IPS-18a (cell line): ENCODE measurements around the gene B3GAT2.
"Not testable (repeated sequence)": the region's sequence is repeated elsewhere in the genome, so short reads cannot be mapped to it uniquely, and the experiment has no call there.

Source experiments
- H3K27ac ChIP-seq: one replicate; pipeline ENCODE4 v1.5.1; 2013; ENCODE audit warnings: low read length
- H3K27me3 ChIP-seq: one replicate; pipeline ENCODE4 v1.6.1; 2013; ENCODE audit warnings: mild to moderate bottlenecking, low read length; ENCODE audit not compliant: control insufficient read depth, insufficient read depth
- H3K36me3 ChIP-seq: one replicate; pipeline ENCODE4 v1.6.1; 2013; ENCODE audit warnings: low read depth, low read length; ENCODE audit not compliant: control insufficient read depth
- H3K4me1 ChIP-seq: one replicate; pipeline ENCODE4 v1.6.1; 2013; ENCODE audit warnings: low read depth, low read length; ENCODE audit not compliant: control insufficient read depth
- H3K4me3 ChIP-seq: one replicate; pipeline ENCODE4 v1.5.1; 2013; ENCODE audit warnings: low read length
- H3K9ac ChIP-seq: one replicate; pipeline ENCODE4 v1.6.1; 2013; ENCODE audit warnings: mild to moderate bottlenecking, low read length, moderate library complexity
- H3K9me3 ChIP-seq: one replicate; pipeline ENCODE4 v1.6.1; 2013; ENCODE audit warnings: low read depth, low read length; ENCODE audit not compliant: control insufficient read depth

Gene B3GAT2

DNA sequence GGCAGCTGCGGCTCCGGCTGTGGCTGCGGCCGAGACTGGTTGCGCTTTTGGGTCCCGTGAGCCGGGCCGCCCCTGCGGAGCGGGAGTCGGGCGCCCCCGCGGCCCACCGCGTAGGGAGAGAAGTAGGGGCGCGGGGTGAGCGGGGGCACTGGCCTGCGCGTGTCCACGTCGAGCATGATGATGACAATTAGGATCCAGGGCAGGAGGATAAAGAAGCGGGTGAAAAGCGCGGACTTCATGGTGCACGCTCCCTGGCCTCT lies 739 bp downstream of the B3GAT2 start:
- H3K4me3 ChIP-seq: peak overlapping the region; percentile 66
- no peak overlapping the region for H3K9ac ChIP-seq
- H3K27me3 ChIP-seq: peaks cover 62% of the 10 kb centered on the region
- H3K9me3 ChIP-seq: no peaks in the 10 kb centered on the region
- no peak overlapping the region for H3K27ac ChIP-seq
- H3K36me3 ChIP-seq: no peaks in the 10 kb centered on the region
- peaks cover 6% of the 10 kb centered on the region for H3K4me1 ChIP-seq

DNA sequence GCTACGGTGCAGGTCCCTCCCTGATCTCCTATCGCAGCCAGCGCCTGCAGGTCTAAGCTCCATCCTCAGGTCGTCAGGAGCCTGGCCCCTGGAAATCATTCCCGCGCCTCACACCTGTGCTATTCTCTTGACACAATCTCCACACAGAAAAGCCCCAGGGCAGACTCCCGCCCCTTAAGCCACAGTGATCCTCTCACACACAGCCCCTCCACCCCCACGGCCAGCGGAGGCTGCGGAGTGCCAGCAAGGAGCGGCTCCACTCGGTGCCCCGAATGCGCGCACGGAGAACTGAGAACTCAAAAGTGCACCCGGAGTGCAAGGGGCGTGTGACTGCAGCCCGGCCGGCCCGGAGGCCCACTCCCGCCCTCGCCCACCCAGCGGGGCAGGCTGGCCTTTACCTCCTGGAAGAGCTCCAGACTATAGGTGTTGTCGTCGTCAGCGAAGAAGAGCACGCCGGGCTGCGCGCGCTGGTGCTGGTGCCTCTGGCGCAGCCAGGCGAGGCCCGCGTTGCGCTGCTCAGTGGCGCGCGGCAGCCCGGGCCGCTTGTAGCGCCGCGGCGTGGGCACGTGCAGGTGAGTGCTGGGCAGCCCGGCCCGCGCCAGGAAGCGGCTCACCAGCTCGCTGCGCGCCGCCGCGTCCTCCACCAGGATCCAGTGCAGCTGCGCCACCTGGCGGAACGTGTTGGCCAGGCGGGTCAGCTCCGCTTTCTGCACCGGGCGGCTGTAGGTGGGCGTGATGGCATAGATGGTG lies 1.2 kb downstream of the B3GAT2 start:
- H3K4me1 ChIP-seq: peaks cover 6% of the 10 kb centered on the region
- no peaks in the 10 kb centered on the region for H3K36me3 ChIP-seq
- H3K9me3 ChIP-seq: no peaks in the 10 kb centered on the region
- no peak overlapping the region for H3K9ac ChIP-seq
- peak overlapping the region; percentile 66 for H3K4me3 ChIP-seq
- no peak overlapping the region for H3K27ac ChIP-seq
- H3K27me3 ChIP-seq: peaks cover 62% of the 10 kb centered on the region

DNA sequence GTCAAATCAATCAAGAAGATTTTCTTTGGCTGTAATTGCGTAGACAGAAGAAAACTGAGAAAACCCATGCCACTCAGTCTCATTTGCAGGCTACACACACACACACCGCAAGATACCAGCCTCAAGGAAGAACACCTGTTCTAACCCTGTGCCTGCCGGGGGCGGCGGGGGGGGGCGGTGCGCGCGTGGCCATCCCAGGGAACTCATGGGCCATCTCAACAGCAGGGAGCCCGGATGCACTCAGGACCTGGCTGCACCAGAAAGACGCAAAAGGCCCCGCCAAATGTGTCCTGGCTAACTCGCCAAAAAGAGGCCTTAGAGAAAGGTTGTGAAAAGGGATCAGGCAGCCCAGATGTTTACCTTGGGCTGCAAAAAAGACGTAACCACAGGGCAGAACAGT lies 2.1 kb downstream of the B3GAT2 start:
- Histone ChIP-seq H3K36me3 (no peaks in the 10 kb centered on the region), H3K4me3 (peak overlapping the region; percentile 66), H3K4me1 (peaks cover 6% of the 10 kb centered on the region), H3K27ac (no peak overlapping the region), H3K27me3 (peaks cover 62% of the 10 kb centered on the region), H3K9ac (no peak overlapping the region), H3K9me3 (no peaks in the 10 kb centered on the region)

DNA sequence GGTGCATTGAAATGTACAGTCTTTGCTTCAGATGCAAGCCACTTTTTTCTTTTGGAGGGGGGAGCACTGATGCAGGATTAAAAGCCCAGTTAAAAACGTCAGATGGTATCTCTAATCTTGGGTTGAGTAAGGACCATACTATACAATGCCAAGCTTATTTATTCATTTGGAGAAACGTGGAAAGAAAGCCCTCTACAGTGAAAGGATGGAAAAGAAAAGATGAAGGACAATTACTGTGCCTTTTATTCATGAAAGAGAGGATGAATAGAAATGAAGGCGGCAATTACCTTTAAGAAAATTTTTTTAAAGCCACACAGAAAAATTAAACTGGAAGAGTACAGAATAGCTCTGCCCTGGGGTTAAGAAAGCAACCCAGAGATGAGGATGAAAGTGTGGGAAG lies 2.7 kb downstream of the B3GAT2 start:
- no peak overlapping the region for H3K9ac ChIP-seq
- no peak overlapping the region for H3K27ac ChIP-seq
- no peak overlapping the region for H3K4me3 ChIP-seq
- H3K27me3 ChIP-seq: peaks cover 59% of the 10 kb centered on the region
- H3K9me3 ChIP-seq: no peaks in the 10 kb centered on the region
- H3K36me3 ChIP-seq: no peaks in the 10 kb centered on the region
- peaks cover 6% of the 10 kb centered on the region for H3K4me1 ChIP-seq

DNA sequence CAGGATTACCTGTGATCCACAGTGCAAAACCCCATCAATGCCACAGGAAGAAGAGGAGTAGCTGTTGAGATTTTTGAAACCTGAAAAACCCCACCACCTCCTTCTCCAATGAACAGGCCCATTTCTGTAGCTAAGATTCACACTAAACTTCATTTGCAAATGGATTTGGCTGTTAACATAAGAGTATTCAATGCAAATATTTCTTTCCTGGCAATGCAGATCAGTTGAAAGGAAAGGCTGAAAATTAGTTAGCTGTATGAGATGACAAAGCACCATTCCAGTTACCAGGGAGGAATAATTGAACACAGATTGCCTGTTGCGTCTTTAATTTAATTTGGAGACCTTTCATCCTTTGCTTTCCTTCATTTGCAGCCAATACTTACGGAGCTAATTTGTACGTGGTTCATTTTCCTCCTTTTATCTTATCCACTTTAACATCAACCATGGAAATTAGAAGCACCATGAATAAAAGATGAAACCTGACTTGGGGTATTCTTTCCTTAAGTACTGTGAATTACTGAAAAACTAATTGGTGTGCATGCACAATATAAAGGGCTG lies 4.2 kb downstream of the B3GAT2 start:
- Histone ChIP-seq H3K9me3 (no peaks in the 10 kb centered on the region), H3K9ac (no peak overlapping the region), H3K4me3 (no peak overlapping the region), H3K27me3 (peaks cover 44% of the 10 kb centered on the region), H3K27ac (no peak overlapping the region), H3K4me1 (peaks cover 6% of the 10 kb centered on the region), H3K36me3 (no peaks in the 10 kb centered on the region)

DNA sequence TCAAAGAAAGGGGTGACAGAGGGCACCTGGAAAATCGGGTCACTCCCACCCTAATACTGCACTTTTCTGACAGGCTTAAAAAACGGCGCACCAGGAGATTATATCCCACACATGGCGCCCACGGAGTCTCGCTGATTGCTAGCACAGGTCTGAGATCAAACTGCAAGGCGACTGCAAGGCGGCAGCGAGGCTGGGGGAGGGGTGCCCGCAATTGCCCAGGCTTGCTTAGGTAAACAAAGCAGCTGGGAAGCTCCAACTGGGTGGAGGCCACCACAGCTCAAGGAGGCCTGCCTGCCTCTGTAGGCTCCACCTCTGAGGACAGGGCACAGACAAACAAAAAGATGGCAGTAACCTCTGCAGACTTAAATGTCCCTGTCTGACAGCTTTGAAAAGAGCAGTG lies 12.5 kb downstream of the B3GAT2 start:
- H3K27me3 ChIP-seq, H3K27ac ChIP-seq, H3K9me3 ChIP-seq, H3K4me1 ChIP-seq, H3K4me3 ChIP-seq, H3K9ac ChIP-seq, H3K36me3 ChIP-seq: not testable (repeated sequence)

DNA sequence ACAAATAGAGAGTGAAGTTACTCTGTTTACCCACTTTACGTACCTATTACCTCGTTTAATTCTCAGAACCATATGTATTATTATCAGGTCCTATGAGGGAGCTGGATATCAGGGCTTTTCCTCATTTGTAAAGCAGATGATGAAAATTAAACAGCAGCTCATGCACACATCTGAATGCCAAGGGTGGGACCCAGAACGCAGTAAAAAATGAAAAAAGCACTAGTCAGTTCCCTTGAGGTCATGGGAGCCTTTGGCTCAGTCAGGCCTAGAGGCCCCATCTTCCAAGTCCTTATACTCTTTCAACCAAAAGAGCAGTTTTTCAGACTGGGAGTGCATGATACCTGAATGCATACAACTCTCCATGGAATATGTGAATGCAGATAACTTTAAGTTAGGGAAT lies 23.0 kb downstream of the B3GAT2 start:
- H3K36me3 ChIP-seq: no peaks in the 10 kb centered on the region
- H3K4me1 ChIP-seq: no peaks in the 10 kb centered on the region
- no peaks in the 10 kb centered on the region for H3K27me3 ChIP-seq
- no peak overlapping the region for H3K27ac ChIP-seq
- no peak overlapping the region for H3K9ac ChIP-seq
- H3K9me3 ChIP-seq: no peaks in the 10 kb centered on the region
- no peak overlapping the region for H3K4me3 ChIP-seq

DNA sequence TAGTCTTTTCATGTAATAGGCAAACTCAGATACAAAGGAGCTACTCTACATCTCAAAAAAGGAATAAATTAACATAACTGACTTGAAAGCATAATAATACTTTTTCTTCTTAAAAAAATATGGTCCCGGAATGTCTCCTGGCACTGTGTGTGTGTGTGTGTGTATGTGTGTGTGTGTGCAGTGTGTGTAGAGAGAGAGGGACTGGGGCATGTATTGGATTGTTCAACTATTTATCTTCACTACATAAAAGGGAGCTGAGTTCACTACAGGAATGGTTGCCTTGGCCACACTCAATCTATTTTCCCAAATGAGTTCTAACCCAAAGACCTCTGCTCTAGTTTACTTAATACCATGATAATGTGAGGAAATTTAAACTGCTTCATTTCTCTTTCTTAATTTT lies 51.1 kb downstream of the B3GAT2 start:
- Histone ChIP-seq H3K9me3 (no peaks in the 10 kb centered on the region), H3K36me3 (no peaks in the 10 kb centered on the region), H3K4me3 (no peak overlapping the region), H3K4me1 (no peaks in the 10 kb centered on the region), H3K27ac (no peak overlapping the region), H3K9ac (no peak overlapping the region), H3K27me3 (no peaks in the 10 kb centered on the region)

DNA sequence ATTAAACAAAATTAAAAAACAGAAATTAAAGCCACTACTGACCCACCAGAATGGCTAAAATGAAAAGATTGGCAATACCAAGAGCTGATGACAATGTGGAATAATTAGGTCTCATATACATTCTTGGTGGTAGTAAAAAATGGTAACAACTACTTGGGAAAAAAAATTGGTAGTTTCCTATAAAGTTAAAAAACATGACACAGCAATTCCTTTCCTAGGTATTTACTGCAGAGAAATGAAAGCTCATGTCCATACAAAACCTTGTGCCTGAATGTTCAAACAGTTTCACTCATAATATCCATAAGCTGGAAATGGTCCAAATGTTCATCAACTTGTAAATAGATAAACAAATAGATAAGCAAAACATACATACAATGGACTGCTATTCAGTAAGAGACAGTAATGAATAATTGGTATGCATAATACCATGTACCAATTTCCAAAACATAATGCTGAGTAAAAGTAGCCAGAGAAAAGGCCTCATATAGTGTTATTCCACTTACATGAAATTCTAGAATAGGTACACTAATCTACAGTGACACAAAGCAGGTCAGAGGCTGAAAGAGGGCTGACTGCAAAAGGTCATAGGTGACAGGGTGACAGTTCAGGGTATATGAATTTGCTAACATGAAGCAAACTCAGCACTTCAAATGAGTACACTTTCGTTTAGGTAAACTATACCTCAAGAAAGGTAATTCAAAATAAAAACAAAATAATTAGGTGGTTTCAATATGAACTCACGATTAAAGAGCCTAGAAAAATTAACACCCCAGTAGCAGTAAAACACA lies 53.0 kb downstream of the B3GAT2 start:
- Histone ChIP-seq H3K4me1 (no peaks in the 10 kb centered on the region), H3K9me3 (no peaks in the 10 kb centered on the region), H3K36me3 (no peaks in the 10 kb centered on the region), H3K4me3 (no peak overlapping the region), H3K27me3 (no peaks in the 10 kb centered on the region), H3K27ac (no peak overlapping the region), H3K9ac (no peak overlapping the region)

DNA sequence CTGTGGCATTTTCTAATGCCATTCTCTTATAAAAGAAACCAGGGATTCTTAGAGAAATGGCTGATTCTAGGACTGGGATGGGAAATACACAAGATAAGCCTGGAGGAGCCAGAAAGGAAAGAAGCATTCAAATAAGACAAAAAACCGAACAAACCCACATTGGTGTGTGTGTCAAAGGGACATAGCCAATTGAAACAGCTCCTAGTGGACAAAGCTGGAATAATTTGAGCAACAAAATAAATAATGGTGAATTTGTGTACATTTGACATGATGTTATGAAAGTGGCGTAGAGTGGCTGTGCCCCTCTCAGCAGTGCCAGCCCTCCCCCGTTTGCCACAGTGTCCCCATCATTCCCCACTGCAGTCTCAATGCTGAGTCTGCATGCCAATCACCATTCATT lies 55.5 kb downstream of the B3GAT2 start:
- Histone ChIP-seq H3K4me1 (no peaks in the 10 kb centered on the region), H3K36me3 (no peaks in the 10 kb centered on the region), H3K4me3 (no peak overlapping the region), H3K27ac (no peak overlapping the region), H3K9ac (no peak overlapping the region), H3K9me3 (no peaks in the 10 kb centered on the region), H3K27me3 (no peaks in the 10 kb centered on the region)

DNA sequence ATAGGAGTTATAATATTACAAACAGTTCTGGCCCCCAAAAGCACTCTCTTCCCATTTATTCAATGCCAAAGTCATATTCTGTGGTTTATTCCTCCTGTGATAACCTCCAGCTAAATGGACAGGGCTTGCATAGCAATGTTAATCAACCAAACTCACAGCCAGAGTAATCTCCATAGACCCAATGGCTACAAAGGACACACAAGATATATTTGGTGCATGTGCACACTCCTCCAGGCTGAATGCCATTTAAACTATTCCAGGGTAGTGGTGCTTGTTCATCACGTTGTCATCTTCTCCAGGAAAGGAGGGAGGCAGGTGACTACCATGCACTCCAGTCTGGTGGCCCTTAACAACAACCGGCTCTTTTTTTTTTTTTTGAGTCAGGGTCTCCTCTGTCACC lies 56.8 kb downstream of the B3GAT2 start:
- Histone ChIP-seq H3K9ac (no peak overlapping the region), H3K27ac (no peak overlapping the region), H3K4me1 (no peaks in the 10 kb centered on the region), H3K27me3 (no peaks in the 10 kb centered on the region), H3K36me3 (no peaks in the 10 kb centered on the region), H3K4me3 (no peak overlapping the region), H3K9me3 (no peaks in the 10 kb centered on the region)

DNA sequence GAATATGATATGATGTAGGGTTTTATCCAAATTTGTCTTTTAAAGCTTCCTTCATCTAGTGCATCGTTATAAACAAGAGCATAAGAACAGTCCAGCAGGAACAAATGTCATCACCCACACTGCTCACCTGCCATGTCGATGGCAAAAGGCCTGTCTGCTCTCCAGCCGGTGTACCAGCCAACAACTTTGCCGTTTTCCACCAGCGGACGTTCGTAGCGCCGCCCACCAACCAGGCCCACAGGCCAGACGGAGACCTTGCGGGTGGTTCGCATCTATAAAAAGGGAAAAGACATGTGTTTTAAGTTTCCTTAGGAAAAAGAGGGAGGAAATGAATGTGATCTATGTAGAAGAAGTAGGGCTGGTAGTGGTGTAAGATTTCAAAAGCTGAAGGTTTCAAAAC lies 62.9 kb downstream of the B3GAT2 start:
- no peaks in the 10 kb centered on the region for H3K27me3 ChIP-seq
- H3K36me3 ChIP-seq: no peaks in the 10 kb centered on the region
- no peak overlapping the region for H3K4me3 ChIP-seq
- no peaks in the 10 kb centered on the region for H3K4me1 ChIP-seq
- no peaks in the 10 kb centered on the region for H3K9me3 ChIP-seq
- H3K9ac ChIP-seq: no peak overlapping the region
- no peak overlapping the region for H3K27ac ChIP-seq
